ENCODE results near the gene ATAD5. TPM values are rescaled to one million over a fixed set of nuclear protein-coding genes. Genes with fewer than 3 reads are reported as not detected.
"Not testable (repeated sequence)": the region's sequence is repeated elsewhere in the genome, so short reads cannot be mapped to it uniquely, and the experiment has no call there.

Gene ATAD5
- total RNA-seq, 1 experiment from 2014 or later = 14.1 TPM

DNA sequence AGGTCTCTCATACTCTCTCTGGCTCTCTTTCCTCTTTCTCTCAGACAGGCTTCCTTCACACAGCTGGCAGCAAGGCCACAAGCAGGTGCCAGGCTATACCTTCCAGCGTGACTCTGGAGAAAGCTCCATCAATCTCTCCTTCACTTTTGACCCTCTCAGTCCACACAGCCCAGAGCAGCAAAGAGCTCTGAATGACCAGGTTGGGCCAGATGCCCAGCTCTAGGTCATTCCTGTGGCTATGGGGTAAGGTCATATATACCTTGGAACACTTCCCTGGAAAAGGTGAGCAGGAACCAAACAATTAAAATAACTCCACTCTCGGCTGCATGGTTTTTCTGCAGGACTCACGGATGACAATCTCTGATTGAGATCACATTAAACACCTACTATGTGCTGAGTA is 98.7 kb downstream of the ATAD5 start:
- Histone ChIP-seq H2AFZ (no peak overlapping the region), H3K4me3 (no peak overlapping the region), H3K27ac (no peak overlapping the region), H3K36me3 (ENCODE audit: low read depth) (no peaks in the 10 kb centered on the region), H4K20me1 (ENCODE audit: insufficient read depth) (no peaks in the 10 kb centered on the region), H3K9me2 (ENCODE audit: insufficient read depth) (no peaks in the 10 kb centered on the region), H3K4me1 (replicated peaks; ENCODE audit: insufficient read depth) (no peaks in the 10 kb centered on the region), H3K4me2 (no peak overlapping the region), H3F3A (ENCODE audit: insufficient read depth, low read depth) (no peaks in the 10 kb centered on the region), H3K9me3 (ENCODE audit: insufficient read depth, low read depth) (no peaks in the 10 kb centered on the region), H3K79me2 (ENCODE audit: low read depth) (no peaks in the 10 kb centered on the region), H3K27me3 (ENCODE audit: insufficient read depth, low read depth) (0 out of 2 replicates have a peak, but pooled peaks cover 5% of the 10 kb centered on the region)
- no peak for DNase-seq
- TF ChIP-seq, protein P1, sequence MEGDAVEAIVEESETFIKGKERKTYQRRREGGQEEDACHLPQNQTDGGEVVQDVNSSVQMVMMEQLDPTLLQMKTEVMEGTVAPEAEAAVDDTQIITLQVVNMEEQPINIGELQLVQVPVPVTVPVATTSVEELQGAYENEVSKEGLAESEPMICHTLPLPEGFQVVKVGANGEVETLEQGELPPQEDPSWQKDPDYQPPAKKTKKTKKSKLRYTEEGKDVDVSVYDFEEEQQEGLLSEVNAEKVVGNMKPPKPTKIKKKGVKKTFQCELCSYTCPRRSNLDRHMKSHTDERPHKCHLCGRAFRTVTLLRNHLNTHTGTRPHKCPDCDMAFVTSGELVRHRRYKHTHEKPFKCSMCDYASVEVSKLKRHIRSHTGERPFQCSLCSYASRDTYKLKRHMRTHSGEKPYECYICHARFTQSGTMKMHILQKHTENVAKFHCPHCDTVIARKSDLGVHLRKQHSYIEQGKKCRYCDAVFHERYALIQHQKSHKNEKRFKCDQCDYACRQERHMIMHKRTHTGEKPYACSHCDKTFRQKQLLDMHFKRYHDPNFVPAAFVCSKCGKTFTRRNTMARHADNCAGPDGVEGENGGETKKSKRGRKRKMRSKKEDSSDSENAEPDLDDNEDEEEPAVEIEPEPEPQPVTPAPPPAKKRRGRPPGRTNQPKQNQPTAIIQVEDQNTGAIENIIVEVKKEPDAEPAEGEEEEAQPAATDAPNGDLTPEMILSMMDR (conservative IDR thresholded peaks at IDR 0.05) = no peak
- no peak for TF ChIP-seq EZH2 (IDR thresholded peaks at IDR 0.05; ENCODE audit: low read depth)
- CTCF ChIA-PET = no interaction called here
- intact Hi-C loops (cut with micrococcal nuclease; ENCODE audit: unreplicated experiment) = no loop called here
- no TSS peak for BruUV-seq (replicated peaks)
- POLR2A ChIA-PET (ENCODE audit: unreplicated experiment) = no interaction called here

DNA sequence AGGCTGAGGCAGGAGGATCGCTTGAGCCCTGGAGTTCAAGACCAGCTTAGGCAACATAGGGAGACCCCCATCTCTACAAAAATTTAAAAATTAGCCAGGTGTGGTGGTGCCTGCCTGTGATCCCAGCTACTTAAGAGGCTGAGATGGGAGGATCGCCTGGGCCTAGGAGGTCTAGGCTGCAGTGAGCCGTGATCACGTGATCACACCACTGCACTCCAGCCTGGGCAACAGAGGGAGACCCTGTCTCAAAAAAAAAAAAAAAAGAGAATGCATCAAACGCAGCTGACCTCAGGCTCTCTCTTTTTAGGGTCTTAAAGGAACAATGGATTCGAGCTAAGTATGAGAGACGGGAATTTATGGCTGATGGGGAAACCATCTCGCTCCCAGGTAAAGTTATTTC is 99.8 kb downstream of the ATAD5 start:
- H3K27ac ChIP-seq; H3K4me3 ChIP-seq; H3K79me2 ChIP-seq (ENCODE audit: low read depth); H3K4me2 ChIP-seq; POLR2A ChIA-PET (ENCODE audit: unreplicated experiment); H2AFZ ChIP-seq; DNase-seq; H3K4me1 ChIP-seq (replicated peaks; ENCODE audit: insufficient read depth); H3K9me2 ChIP-seq (ENCODE audit: insufficient read depth); H3F3A ChIP-seq (ENCODE audit: insufficient read depth, low read depth); intact Hi-C loops (cut with micrococcal nuclease; ENCODE audit: unreplicated experiment); H3K27me3 ChIP-seq (ENCODE audit: insufficient read depth, low read depth); H3K9me3 ChIP-seq (ENCODE audit: insufficient read depth, low read depth); H4K20me1 ChIP-seq (ENCODE audit: insufficient read depth); H3K36me3 ChIP-seq (ENCODE audit: low read depth); BruUV-seq (replicated peaks): not testable (repeated sequence)
- CTCF ChIA-PET = interaction anchor here (0.5 kb wide), 1 partner anchor 31 kb away, joined by 4 read pairs; no protein-coding TSS in a partner anchor

DNA sequence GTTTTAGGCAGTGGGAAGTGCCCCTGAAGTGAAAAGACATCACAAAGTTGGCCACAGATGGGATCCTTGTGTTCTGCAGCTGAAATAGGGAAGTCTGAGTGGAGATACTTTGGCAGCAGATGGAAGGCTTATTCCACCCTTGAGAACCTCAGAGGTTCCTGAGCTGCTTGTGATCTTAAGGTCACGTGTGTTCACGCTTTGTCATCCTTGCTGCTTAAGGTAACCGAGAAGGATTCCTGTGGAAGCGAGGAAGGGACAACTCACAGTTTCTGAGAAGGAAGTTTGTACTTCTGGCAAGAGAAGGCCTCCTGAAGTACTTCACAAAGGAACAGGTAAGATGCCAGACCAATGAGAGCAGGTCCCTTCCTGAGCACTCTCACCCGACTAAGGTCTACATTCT is 102.2 kb downstream of the ATAD5 start:
- no peaks in the 10 kb centered on the region for H3F3A ChIP-seq (ENCODE audit: insufficient read depth, low read depth)
- H3K9me3 ChIP-seq (ENCODE audit: insufficient read depth, low read depth) = no peaks in the 10 kb centered on the region
- no peak overlapping the region for H2AFZ ChIP-seq
- intact Hi-C loops (cut with micrococcal nuclease; ENCODE audit: unreplicated experiment) = no loop called here
- no peaks in the 10 kb centered on the region for H3K36me3 ChIP-seq (ENCODE audit: low read depth)
- H3K9me2 ChIP-seq (ENCODE audit: insufficient read depth) = no peaks in the 10 kb centered on the region
- no peaks in the 10 kb centered on the region for H3K79me2 ChIP-seq (ENCODE audit: low read depth)
- no peaks in the 10 kb centered on the region for H4K20me1 ChIP-seq (ENCODE audit: insufficient read depth)
- 0 out of 2 replicates have a peak, but pooled peaks cover 5% of the 10 kb centered on the region for H3K27me3 ChIP-seq (ENCODE audit: insufficient read depth, low read depth)
- H3K4me3 ChIP-seq = no peak overlapping the region
- ChIA-PET CTCF (no interaction called here), POLR2A (ENCODE audit: unreplicated experiment) (no interaction called here)
- no peak for TF ChIP-seq EZH2 (IDR thresholded peaks at IDR 0.05; ENCODE audit: low read depth)
- TF ChIP-seq, protein P1 (conservative IDR thresholded peaks at IDR 0.05) = no peak
- H3K27ac ChIP-seq = no peak overlapping the region
- no peak for DNase-seq
- no peak overlapping the region for H3K4me2 ChIP-seq
- BruUV-seq (replicated peaks) = no TSS peak
- no peaks in the 10 kb centered on the region for H3K4me1 ChIP-seq (replicated peaks; ENCODE audit: insufficient read depth)

DNA sequence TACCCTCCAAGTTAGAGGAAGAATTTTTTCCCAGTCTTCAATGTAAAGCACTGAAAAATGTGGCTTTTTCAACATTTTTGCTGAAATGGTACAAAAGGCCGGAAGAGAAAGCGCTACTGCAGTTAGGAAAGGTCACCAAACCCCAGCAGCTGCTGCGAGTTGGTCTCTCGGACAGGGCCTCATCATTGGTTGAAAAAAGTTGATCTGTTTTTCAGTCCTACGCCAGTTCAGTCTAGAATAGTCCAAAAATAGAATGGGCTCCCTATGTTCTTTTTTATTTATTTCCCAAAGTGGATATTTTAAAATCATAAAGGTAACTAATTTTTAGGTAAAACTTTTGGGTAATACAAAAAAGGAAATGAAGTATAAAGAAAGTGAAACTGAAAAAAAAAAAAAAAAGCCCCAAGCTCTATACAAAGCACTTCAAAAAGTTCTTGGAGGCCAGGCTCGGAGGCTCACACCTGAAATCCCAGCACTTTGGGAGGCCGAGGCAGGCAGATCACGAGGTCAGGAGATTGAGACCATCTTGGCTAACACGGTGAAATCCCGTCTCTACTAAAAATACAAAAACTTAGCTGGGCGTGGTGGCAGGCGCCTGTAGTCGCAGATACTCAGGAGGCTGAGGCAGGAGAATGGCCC is 107.4 kb downstream of the ATAD5 start:
- CTCF ChIA-PET = no interaction called here
- TF ChIP-seq EZH2 (IDR thresholded peaks at IDR 0.05; ENCODE audit: low read depth) = no peak
- H3F3A ChIP-seq (ENCODE audit: insufficient read depth, low read depth) = no peaks in the 10 kb centered on the region

More for the DNA sequence above, 107.4 kb downstream of the ATAD5 start:
- intact Hi-C loops (cut with micrococcal nuclease; ENCODE audit: unreplicated experiment) = no loop called here
- H3K27me3 ChIP-seq (ENCODE audit: insufficient read depth, low read depth) = no peaks in the 10 kb centered on the region
- H3K4me2 ChIP-seq = no peak overlapping the region
- no TSS peak for BruUV-seq (replicated peaks)
- no peaks in the 10 kb centered on the region for H3K36me3 ChIP-seq (ENCODE audit: low read depth)
- H4K20me1 ChIP-seq (ENCODE audit: insufficient read depth) = no peaks in the 10 kb centered on the region
- H3K9me3 ChIP-seq (ENCODE audit: insufficient read depth, low read depth) = no peaks in the 10 kb centered on the region
- POLR2A ChIA-PET (ENCODE audit: unreplicated experiment) = interaction anchor here (0.7 kb wide), 1 partner anchor 241 kb away, joined by 42 read pairs; no protein-coding TSS in a partner anchor
- H2AFZ ChIP-seq = no peak overlapping the region
- H3K4me3 ChIP-seq = no peak overlapping the region
- no peak for DNase-seq
- H3K27ac ChIP-seq = no peak overlapping the region
- H3K9me2 ChIP-seq (ENCODE audit: insufficient read depth) = no peaks in the 10 kb centered on the region
- no peaks in the 10 kb centered on the region for H3K79me2 ChIP-seq (ENCODE audit: low read depth)
- H3K4me1 ChIP-seq (replicated peaks; ENCODE audit: insufficient read depth) = no peaks in the 10 kb centered on the region

Measured in PC-9 (cell line).